GM12872 (cell line): ENCODE results near the gene PTBP2.

Experiments used
- CTCF ChIP-seq: IDR thresholded peaks from 3 replicates; pipeline ENCODE4 v1.5.1; 2011; ENCODE audit warnings: low read depth, mild to moderate bottlenecking, low read length, moderate library complexity; ENCODE audit not compliant: insufficient read depth

Gene PTBP2

GRCh38 chr1:96698342-96698983 is 23.1 kb upstream of the PTBP2 start:
- no peak for TF ChIP-seq CTCF

- TF ChIP-seq CTCF, result no peak
Observed at GRCh38 chr1:96703186-96703585, 18.4 kb upstream of the PTBP2 start.

- no peak for TF ChIP-seq CTCF
Observed at GRCh38 chr1:96707023-96707422, 14.6 kb upstream of the PTBP2 start.

GRCh38 chr1:96708482-96708881 is 13.1 kb upstream of the PTBP2 start:
- TF ChIP-seq CTCF, result no peak

- TF ChIP-seq CTCF, result no peak
Observed at GRCh38 chr1:96710708-96711477, 10.7 kb upstream of the PTBP2 start.

GRCh38 chr1:96713649-96714048 is 7.9 kb upstream of the PTBP2 start:
- TF ChIP-seq CTCF, result no peak

GRCh38 chr1:96714881-96715280 is 6.7 kb upstream of the PTBP2 start:
- no peak for TF ChIP-seq CTCF
